GM18858 (cell line): ENCODE measurements around the gene DRGX.

ENCODE experiments used
- ATAC-seq: cut with Tn5 transposase; IDR thresholded peaks from one replicate; pipeline ENCODE4 v1.9.1; 2021; ENCODE audit not compliant: unreplicated experiment

Gene DRGX

DNA sequence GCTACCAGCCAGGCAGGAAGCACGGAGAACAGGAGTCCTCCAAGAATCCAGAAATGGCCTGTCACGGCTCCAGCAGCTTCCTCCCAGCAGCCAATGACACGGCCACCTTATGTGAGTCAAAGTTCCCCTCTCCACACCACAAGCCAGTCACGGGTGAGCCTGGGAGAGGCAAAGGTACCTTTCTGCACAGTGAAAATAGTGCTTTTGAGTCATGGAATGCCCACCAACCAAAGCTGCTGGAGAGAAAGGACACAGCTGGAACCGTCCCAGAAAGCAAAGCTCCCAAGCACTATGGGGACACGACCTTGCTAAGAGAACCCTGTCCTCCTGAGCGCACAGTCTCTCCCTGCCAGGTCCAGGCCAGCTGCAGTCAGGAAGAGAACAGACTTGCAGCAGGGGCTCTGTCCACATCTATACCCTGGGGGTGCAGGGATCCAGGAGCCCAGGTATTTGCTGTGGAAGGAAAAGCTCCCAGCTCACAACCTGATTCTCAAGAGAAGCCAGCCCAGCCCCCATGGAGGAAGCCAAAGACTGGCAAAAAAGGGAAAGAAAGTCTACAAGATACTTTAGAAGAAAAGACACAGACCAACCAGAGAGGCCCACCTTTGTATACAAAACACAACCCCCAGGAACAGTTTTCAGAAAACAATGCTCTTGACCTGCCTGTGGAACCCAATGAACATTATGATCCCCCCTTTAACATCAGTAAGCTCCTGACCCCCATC lies 72.6 kb downstream of the DRGX start:
- no peak for ATAC-seq

DNA sequence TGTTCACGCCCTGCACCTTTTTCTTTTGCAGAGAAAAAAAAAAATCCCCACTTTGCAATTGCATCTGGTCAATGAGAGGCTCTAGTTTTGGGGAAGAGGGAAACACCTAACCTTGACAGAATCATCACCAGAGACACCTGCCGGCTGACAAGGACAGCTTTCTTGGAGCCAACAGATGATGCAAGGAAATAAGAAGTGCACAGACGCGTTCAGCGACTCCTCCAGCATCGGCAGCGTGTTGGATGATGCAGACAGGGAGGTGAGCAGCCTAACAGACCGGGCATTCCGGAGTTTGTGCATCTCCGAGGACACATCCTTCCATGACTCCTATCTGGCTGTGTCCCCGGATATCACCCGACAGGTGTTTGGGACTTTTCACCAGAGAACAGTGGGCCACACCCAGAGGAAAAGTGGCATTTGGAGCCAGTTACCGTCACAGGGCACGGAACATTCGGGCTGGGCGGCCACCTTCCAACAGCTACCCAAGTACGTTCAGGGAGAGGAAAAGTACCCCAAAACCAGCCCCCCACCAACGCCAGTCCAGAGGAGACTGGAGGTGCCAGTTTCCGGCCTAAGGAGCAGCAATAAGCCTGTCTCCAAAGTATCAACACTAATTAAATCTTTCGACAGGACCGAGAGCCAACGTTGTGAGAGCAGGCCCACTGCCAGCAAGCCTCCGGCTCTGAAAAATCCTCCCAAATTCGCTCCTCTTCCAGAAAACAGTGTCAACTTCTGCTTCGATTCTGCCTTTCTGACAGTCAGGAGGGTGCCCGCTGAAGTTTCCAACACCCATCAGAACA lies 73.3 kb downstream of the DRGX start:
- no peak for ATAC-seq

DNA sequence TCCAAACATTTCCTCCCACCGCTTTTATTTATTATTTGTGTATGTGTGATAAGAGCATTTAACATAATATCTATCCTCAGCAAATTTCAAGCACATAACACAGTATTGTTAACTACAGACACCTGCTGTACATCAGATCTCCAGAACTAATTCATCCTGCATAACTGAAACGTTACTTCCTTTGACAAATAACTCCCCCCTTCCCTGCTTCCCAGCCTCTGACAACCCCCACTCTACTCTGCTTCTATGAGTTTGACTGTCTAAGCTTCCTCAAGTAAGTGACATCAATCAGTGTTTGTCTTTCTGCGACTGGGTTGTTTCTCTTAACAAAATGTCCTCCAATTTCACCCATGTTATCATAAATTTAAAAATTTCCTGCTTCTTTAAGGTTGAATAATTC lies 74.9 kb downstream of the DRGX start:
- ATAC-seq, result no peak

DNA sequence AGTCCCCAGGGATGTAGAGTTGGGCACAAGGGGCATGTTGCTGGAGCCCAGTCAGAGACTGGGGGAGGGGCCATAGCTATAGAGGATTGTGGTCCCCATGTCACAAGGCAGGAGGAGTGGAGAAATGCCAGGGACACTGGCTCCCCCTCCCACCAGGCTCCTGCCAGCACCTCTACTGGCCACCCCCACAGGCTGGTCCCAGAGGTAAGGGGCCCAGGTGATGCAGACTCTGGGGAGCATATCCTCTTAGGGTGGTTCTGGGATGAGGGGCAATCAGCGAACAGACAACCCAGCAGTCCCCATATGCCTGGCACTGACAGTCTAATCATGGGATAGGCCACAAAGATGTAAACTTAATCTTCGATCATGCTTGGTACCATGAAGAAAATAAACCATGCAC lies 75.7 kb downstream of the DRGX start:
- ATAC-seq, result no peak

DNA sequence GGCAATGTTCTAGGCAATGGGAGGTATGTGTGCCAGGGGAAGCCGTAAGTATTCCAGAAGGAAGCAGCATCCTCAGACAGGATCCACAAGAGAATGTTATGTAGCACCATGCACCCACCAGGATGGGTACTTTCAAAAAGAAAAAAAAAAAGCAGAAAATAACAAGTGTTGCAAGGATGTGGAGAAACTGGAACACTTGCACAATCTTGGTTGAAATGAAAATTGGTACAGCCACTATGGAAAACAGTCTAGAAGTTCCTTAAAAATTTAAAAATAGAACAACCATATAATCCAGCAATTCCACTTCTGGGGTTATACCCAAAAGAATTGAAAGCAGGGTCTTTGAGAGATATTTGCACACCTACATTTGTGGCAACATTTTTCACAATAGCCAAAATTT lies 76.7 kb downstream of the DRGX start:
- ATAC-seq, result no peak

GRCh38 chr10:49318755-49319154 lies 77.1 kb downstream of the DRGX start:
- ATAC-seq, result no peak

DNA sequence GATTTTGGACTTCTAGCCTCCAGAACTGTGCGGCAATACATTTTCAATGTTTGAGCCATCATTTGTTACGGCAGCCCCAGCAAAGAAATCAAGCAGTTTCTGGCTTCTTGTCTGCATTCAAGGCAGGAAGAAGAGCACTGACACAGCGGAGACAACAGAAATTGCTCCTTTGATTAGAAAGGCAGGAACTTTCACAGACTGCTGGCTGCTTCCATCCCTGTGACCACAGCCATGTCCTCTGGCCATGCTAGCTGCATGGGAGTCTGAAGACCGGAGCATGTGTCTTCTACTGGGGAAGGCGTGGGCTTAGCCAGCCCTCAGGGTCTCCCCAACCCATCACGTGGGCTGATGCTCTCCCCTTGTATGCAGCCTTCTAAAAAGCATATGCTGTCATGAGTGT lies 77.9 kb downstream of the DRGX start:
- no peak for ATAC-seq

DNA sequence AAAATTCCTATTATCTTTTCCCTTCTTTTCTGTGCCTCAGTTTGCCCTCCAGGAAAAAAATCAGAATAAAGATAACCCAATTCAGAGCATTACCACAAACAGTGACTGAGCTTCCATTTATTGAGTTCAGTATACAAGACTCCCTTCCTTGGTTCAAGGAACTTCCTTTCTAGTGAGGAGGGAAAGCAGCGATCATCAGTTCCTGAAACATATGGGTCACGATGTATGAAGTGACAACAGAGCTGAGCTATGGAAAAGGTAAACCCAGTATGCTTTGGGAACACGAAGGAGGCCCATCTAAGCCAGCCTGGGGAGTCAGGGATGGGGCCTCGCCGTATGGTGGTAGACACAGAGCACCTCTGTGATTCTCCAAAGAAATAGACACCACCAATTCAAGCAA lies 81.1 kb downstream of the DRGX start:
- no peak for ATAC-seq
